Neural cell (in vitro differentiated cells): Measurements from ENCODE around the gene MGLL. TPM values are rescaled to one million over a fixed set of nuclear protein-coding genes. Genes with fewer than 3 reads are reported as not detected.

Experiments
- H2AFZ ChIP-seq: fragments of 200-600, 300-800 bp; sonication (generic), shearing (Covaris generic); 2 replicates; pipeline ENCODE4 v1.6.0; 2014; ENCODE audit warnings: low read depth, mild to moderate bottlenecking, antibody characterized with exemption, low read length, moderate library complexity
- H3F3A ChIP-seq: fragments of 200-600 bp; shearing (Covaris generic); 2 replicates; pipeline ENCODE4 v1.6.1; 2016; ENCODE audit warnings: mild to moderate bottlenecking, moderate library complexity, mixed read lengths, antibody characterized with exemption, low read length; ENCODE audit not compliant: insufficient read depth, poor library complexity, severe bottlenecking
- H3K27ac ChIP-seq: fragments of 200-600, 300-800 bp; sonication (generic), shearing (Covaris generic); 2 replicates; pipeline ENCODE4 v1.5.1; 2014; ENCODE audit warnings: mild to moderate bottlenecking, low read length, moderate library complexity
- H3K27me3 ChIP-seq: fragments of 300-800, 200-600 bp; sonication (generic), shearing (Covaris generic); 2 replicates; pipeline ENCODE4 v1.6.0; 2014; ENCODE audit warnings: mild to moderate bottlenecking, low read depth, low read length, moderate library complexity; ENCODE audit not compliant: insufficient read depth
- H3K36me3 ChIP-seq: fragments of 300-800, 200-600 bp; sonication (generic), shearing (Covaris generic); 2 replicates; pipeline ENCODE4 v1.5.1; 2014; ENCODE audit warnings: mild to moderate bottlenecking, antibody characterized with exemption, low read length, moderate library complexity; ENCODE audit not compliant: insufficient read depth
- H3K4me2 ChIP-seq: fragments of 300-800, 200-600 bp; sonication (generic), shearing (Covaris generic); 2 replicates; pipeline ENCODE4 v1.6.0; 2014; ENCODE audit warnings: mild to moderate bottlenecking, low read length
- H3K4me3 ChIP-seq: fragments of 300-800, 200-600 bp; sonication (generic), shearing (Covaris generic); 2 replicates; pipeline ENCODE4 v1.5.1; 2014; ENCODE audit warnings: mild to moderate bottlenecking, low read length, moderate library complexity
- H3K79me2 ChIP-seq: fragments of 200-600 bp; shearing (Covaris generic); replicated peaks from 2 replicates; pipeline ENCODE4 v1.6.0; 2014; ENCODE audit warnings: mild to moderate bottlenecking, low read length, moderate library complexity; ENCODE audit not compliant: insufficient read depth
- H3K9ac ChIP-seq: fragments of 300-800, 200-600 bp; sonication (generic), shearing (Covaris generic); 2 replicates; pipeline ENCODE4 v1.6.1; 2016; ENCODE audit warnings: mild to moderate bottlenecking, low read length, mixed read lengths
- H3K9me2 ChIP-seq: fragments of 200-600 bp; shearing (Covaris generic); 2 replicates; pipeline ENCODE4 v1.6.1; 2016; ENCODE audit warnings: mild to moderate bottlenecking, low read length, mixed read lengths; ENCODE audit not compliant: insufficient read depth
- H3K9me3 ChIP-seq: fragments of 200-600, 300-800 bp; sonication (generic), shearing (Covaris generic); 2 replicates; pipeline ENCODE4 v1.6.1; 2016; ENCODE audit warnings: mild to moderate bottlenecking, mixed run types, low read length, moderate library complexity, mixed read lengths
- H4K20me1 ChIP-seq: fragments of 200-600 bp; shearing (Covaris generic); 2 replicates; pipeline ENCODE4 v1.6.1; 2016; ENCODE audit warnings: mild to moderate bottlenecking, mixed run types; ENCODE audit not compliant: insufficient read depth
- EP300 ChIP-seq: fragments of 450-650 bp; conservative IDR thresholded peaks from 2 replicates; pipeline ENCODE4 v1.6.1; 2014; ENCODE audit warnings: antibody characterized with exemption, mild to moderate bottlenecking, moderate library complexity; ENCODE audit not compliant: poor library complexity, severe bottlenecking
- EZH2 ChIP-seq: fragments of 200-600, 300-800 bp; shearing (Covaris generic), sonication (generic); IDR thresholded peaks from 2 replicates; pipeline ENCODE4 v1.6.1; 2014; ENCODE audit warnings: antibody characterized with exemption, low read length, borderline replicate concordance, mild to moderate bottlenecking; ENCODE audit not compliant: insufficient read depth, poor library complexity, severe bottlenecking
- MXI1 ChIP-seq: fragments of 450-650 bp; conservative IDR thresholded peaks from 2 replicates; pipeline ENCODE4 v1.6.1; 2014; ENCODE audit warnings: antibody characterized with exemption, mild to moderate bottlenecking; ENCODE audit not compliant: poor library complexity, severe bottlenecking
- POLR2AphosphoS5 ChIP-seq: IDR thresholded peaks from 2 replicates; pipeline ENCODE4 v1.6.1; 2012
- RAD21 ChIP-seq: fragments of 450-650 bp; conservative IDR thresholded peaks from 2 replicates; pipeline ENCODE4 v1.6.1; 2014; ENCODE audit warnings: antibody characterized with exemption, mild to moderate bottlenecking, moderate library complexity
- SMC3 ChIP-seq: fragments of 450-650 bp; conservative IDR thresholded peaks from 2 replicates; pipeline ENCODE4 v1.6.1; 2014; ENCODE audit warnings: antibody characterized with exemption, mild to moderate bottlenecking, moderate library complexity; ENCODE audit not compliant: poor library complexity
- TAF1 ChIP-seq: IDR thresholded peaks from 2 replicates; pipeline ENCODE4 v1.6.1; 2012; ENCODE audit warnings: low read depth
- polyA plus RNA-seq: library from polyadenylated mRNA; depleted of rRNA; stranded (reverse); fragments of >200 nt; gene quantifications from 2 replicates; pipeline ENCODE4 v1.2.3, GENCODE V29; 2014
- TF ChIP-seq, protein P1 (sequence below): IDR thresholded peaks from 2 replicates; pipeline ENCODE4 v1.6.1; 2012; ENCODE audit warnings: borderline replicate concordance
- TF ChIP-seq, protein P2 (sequence below): fragments of 450-650 bp; IDR thresholded peaks from 2 replicates; pipeline ENCODE4 v1.5.1; 2014; ENCODE audit warnings: antibody characterized with exemption, mild to moderate bottlenecking, moderate library complexity; ENCODE audit not compliant: poor library complexity, severe bottlenecking

Gene MGLL
- polyA plus RNA-seq, 1 donor from 2014 or later: 2.0 TPM

DNA sequence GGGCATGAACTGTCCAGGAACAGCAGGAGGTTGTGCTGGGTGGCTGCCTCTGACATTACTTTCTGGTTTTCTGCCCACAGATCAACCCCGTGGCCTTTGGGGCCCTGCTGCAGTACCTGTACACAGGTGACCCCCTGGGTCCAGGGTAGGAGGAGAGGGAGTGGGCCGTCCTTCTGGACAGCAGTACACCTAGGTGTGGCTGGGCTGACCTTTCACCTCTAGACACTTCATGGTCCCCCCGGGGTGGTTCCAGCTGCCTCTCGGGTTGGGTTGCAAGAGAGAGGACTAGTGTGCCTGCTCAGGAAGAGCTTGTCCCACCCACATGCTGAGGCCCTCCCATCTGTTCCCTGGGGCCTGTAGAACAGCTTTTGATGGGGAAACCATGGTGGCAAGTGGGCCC, 145.9 kb downstream of the MGLL start:
- Histone ChIP-seq H4K20me1 (no peaks in the 10 kb centered on the region), H3K9me2 (no peaks in the 10 kb centered on the region), H2AFZ (no peak overlapping the region), H3K9ac (no peak overlapping the region), H3K4me3 (no peak overlapping the region), H3K4me2 (no peak overlapping the region), H3K9me3 (no peaks in the 10 kb centered on the region), H3K27me3 (no peaks in the 10 kb centered on the region), H3K27ac (no peak overlapping the region), H3F3A (no peaks in the 10 kb centered on the region), H3K79me2 (no peaks in the 10 kb centered on the region), H3K36me3 (no peaks in the 10 kb centered on the region)
- TF ChIP-seq POLR2AphosphoS5 (no peak), EZH2 (no peak), RAD21 (no peak), MXI1 (no peak), EP300 (no peak), SMC3 (no peak)
- TF ChIP-seq, protein P1, sequence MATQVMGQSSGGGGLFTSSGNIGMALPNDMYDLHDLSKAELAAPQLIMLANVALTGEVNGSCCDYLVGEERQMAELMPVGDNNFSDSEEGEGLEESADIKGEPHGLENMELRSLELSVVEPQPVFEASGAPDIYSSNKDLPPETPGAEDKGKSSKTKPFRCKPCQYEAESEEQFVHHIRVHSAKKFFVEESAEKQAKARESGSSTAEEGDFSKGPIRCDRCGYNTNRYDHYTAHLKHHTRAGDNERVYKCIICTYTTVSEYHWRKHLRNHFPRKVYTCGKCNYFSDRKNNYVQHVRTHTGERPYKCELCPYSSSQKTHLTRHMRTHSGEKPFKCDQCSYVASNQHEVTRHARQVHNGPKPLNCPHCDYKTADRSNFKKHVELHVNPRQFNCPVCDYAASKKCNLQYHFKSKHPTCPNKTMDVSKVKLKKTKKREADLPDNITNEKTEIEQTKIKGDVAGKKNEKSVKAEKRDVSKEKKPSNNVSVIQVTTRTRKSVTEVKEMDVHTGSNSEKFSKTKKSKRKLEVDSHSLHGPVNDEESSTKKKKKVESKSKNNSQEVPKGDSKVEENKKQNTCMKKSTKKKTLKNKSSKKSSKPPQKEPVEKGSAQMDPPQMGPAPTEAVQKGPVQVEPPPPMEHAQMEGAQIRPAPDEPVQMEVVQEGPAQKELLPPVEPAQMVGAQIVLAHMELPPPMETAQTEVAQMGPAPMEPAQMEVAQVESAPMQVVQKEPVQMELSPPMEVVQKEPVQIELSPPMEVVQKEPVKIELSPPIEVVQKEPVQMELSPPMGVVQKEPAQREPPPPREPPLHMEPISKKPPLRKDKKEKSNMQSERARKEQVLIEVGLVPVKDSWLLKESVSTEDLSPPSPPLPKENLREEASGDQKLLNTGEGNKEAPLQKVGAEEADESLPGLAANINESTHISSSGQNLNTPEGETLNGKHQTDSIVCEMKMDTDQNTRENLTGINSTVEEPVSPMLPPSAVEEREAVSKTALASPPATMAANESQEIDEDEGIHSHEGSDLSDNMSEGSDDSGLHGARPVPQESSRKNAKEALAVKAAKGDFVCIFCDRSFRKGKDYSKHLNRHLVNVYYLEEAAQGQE: no peak
- TF ChIP-seq, protein P2, sequence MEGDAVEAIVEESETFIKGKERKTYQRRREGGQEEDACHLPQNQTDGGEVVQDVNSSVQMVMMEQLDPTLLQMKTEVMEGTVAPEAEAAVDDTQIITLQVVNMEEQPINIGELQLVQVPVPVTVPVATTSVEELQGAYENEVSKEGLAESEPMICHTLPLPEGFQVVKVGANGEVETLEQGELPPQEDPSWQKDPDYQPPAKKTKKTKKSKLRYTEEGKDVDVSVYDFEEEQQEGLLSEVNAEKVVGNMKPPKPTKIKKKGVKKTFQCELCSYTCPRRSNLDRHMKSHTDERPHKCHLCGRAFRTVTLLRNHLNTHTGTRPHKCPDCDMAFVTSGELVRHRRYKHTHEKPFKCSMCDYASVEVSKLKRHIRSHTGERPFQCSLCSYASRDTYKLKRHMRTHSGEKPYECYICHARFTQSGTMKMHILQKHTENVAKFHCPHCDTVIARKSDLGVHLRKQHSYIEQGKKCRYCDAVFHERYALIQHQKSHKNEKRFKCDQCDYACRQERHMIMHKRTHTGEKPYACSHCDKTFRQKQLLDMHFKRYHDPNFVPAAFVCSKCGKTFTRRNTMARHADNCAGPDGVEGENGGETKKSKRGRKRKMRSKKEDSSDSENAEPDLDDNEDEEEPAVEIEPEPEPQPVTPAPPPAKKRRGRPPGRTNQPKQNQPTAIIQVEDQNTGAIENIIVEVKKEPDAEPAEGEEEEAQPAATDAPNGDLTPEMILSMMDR: no peak

DNA sequence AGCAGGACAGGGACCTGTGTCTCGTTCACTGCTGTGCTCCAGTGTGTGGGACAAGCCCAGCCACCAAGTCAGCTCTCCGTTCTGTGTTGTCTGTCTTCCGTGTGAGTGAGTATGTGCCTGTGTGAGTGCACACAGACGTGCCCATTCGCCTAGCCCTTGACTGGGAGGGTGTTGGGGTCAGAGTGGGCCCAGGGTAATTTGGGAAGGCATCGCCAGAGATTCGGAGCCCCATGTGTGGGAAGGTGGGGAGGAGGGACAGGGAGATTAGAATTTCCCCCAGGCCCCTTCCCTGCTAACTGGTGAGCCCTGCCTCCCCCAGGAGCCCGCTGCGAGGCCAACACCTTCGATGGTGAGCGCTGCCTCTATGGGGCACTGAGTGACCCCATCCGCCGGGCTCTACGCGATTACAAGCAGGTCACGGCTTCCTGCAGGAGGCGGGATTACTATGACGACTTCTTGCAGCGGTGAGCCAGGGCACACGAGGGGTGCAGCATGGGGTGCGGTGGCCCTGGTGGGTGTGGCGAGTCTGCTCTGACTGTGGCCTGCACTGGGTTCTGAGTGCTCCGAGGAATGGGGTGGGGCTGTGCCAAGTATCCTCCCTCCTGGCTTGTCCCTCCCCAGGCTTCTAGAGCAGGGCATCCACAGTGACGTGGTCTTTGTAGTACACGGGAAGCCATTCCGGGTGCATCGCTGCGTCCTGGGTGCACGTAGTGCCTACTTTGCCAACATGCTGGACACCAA, 146.5 kb downstream of the MGLL start:
- Histone ChIP-seq H3K36me3 (no peaks in the 10 kb centered on the region), H2AFZ (no peak overlapping the region), H3K9ac (no peak overlapping the region), H3K27me3 (no peaks in the 10 kb centered on the region), H3F3A (no peaks in the 10 kb centered on the region), H3K79me2 (no peaks in the 10 kb centered on the region), H3K4me3 (no peak overlapping the region), H3K27ac (no peak overlapping the region), H3K4me2 (no peak overlapping the region), H3K9me3 (no peaks in the 10 kb centered on the region), H3K9me2 (no peaks in the 10 kb centered on the region), H4K20me1 (no peaks in the 10 kb centered on the region)
- TF ChIP-seq, protein P1: no peak
- TF ChIP-seq TAF1 (no peak), EZH2 (no peak), MXI1 (no peak), EP300 (no peak), POLR2AphosphoS5 (no peak), RAD21 (no peak), SMC3 (no peak)
- TF ChIP-seq, protein P2: no peak
